Endodermal cell (in vitro differentiated cells): ENCODE results near the gene XRN1. TPM values are rescaled to one million over a fixed set of nuclear protein-coding genes. Genes with fewer than 3 reads are reported as not detected.

Experiments
- DNase-seq: peaks from one replicate; pipeline ENCODE4 v3.0.0-alpha.2; 2017
- H3K27ac ChIP-seq: 2 replicates; pipeline ENCODE4 v1.5.1; 2013; ENCODE audit warnings: mild to moderate bottlenecking, low read depth, low read length, moderate library complexity
- H3K27me3 ChIP-seq: 2 replicates; pipeline ENCODE4 v1.6.1; 2013; ENCODE audit warnings: mild to moderate bottlenecking, low read length, moderate library complexity; ENCODE audit not compliant: insufficient read depth, control insufficient read depth, poor library complexity, severe bottlenecking
- H3K36me3 ChIP-seq: 2 replicates; pipeline ENCODE4 v1.7.0; 2013; ENCODE audit warnings: mild to moderate bottlenecking, low read length, moderate library complexity; ENCODE audit not compliant: control insufficient read depth, insufficient read depth
- H3K4me1 ChIP-seq: one replicate; pipeline ENCODE4 v1.7.0; 2013; ENCODE audit warnings: low read length; ENCODE audit not compliant: control insufficient read depth, insufficient read depth
- H3K4me3 ChIP-seq: 2 replicates; pipeline ENCODE4 v1.5.1; 2013; ENCODE audit warnings: mild to moderate bottlenecking, low read length, moderate library complexity
- H3K9ac ChIP-seq: 2 replicates; pipeline ENCODE4 v1.6.1; 2013; ENCODE audit warnings: mild to moderate bottlenecking, low read length, moderate library complexity; ENCODE audit not compliant: poor library complexity, severe bottlenecking; ENCODE audit errors: extremely low read depth
- H3K9me3 ChIP-seq: 2 replicates; pipeline ENCODE4 v1.6.1; 2013; ENCODE audit warnings: mild to moderate bottlenecking, low read length, moderate library complexity; ENCODE audit not compliant: control insufficient read depth
- H3K27ac Mint-ChIP-seq: 2 replicates; pipeline ENCODE4 v1.8.0; 2020; ENCODE audit warnings: mixed read lengths
- H3K27me3 Mint-ChIP-seq: 2 replicates; pipeline ENCODE4 v1.8.0; 2021; ENCODE audit warnings: mild to moderate bottlenecking, mixed read lengths; ENCODE audit not compliant: insufficient read depth
- H3K36me3 Mint-ChIP-seq: 2 replicates; pipeline ENCODE4 v1.8.0; 2020; ENCODE audit warnings: low read depth, mixed read lengths
- H3K4me1 Mint-ChIP-seq: 2 replicates; pipeline ENCODE4 v1.8.0; 2020; ENCODE audit warnings: mixed read lengths
- H3K4me3 Mint-ChIP-seq: 2 replicates; pipeline ENCODE4 v1.8.0; 2020; ENCODE audit warnings: mild to moderate bottlenecking, moderate library complexity, mixed read lengths
- H3K9me3 Mint-ChIP-seq: 2 replicates; pipeline ENCODE4 v1.8.0; 2020; ENCODE audit warnings: mild to moderate bottlenecking, mixed read lengths
- WGBS, 2 experiments: methylation state at CpG; one replicate each; pipeline versions ENCODE4 v1.1.5 to v1.1.7; 2013; ENCODE audit warnings: missing lambda C conversion rate in 2 of 2, mixed read lengths in 1 of 2; ENCODE audit not compliant: insufficient coverage in 1 of 2, insufficient read length in 1 of 2; 5-methylcytosine and 5-hydroxymethylcytosine counted together
- total RNA-seq, 2 donors: library from RNA; stranded (reverse); fragmentation: NEBNext Ultra II Directional in 1 of 2; extraction: Animal tissue kit (Norgen Biotek cat#: 25700) in 1 of 2; gene quantifications; 2 replicates in 1 of 2; 3 replicates in 1 of 2; pipeline ENCODE4 v1.2.1, GENCODE V29; 2021
- TF ChIP-seq, protein P1 (sequence below): fragments of 200-600 bp; sonication (generic); conservative IDR thresholded peaks from 2 replicates; pipeline ENCODE4 v1.5.0; 2021; ENCODE audit warnings: antibody characterized with exemption, mild to moderate bottlenecking

The XRN1 gene
- total RNA-seq, 2 donors from 2014 or later = 27.6 to 29.3 TPM

DNA sequence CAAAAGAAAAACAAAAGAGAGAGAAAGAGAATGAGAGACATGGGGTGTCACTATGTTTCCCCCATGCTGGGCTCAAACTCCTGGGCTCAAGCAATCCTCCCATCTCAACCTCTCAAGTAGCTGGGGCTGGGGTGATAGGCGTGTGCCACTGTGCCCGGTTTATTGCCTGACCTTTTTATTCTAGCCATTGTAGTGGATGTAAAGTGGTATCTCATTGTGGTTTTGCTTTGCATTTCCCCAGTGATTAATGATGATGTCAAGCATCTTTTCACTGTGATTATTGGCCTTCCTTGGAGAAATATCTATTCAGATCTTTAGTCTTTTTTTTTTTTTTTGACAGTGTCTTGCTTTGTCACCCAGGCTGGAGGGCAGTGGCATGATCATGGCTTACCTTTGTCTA is 184.7 kb downstream of the XRN1 start:
- DNase-seq = no peak
- Histone ChIP-seq H3K9ac (no peak overlapping the region), H3K9me3 (no peaks in the 10 kb centered on the region), H3K36me3 (no peaks in the 10 kb centered on the region), H3K4me1 (no peaks in the 10 kb centered on the region), H3K4me3 (no peak overlapping the region), H3K27me3 (no peaks in the 10 kb centered on the region), H3K27ac (no peak overlapping the region)
- 91% methylated on average over 2 of the region's 2 CpGs; no CpG with 5 or more reads in 1 of the 2 experiments for WGBS, 2 experiments
- H3K4me3 Mint-ChIP-seq = no peak overlapping the region
- H3K9me3 Mint-ChIP-seq = peaks cover 4% of the 10 kb centered on the region
- TF ChIP-seq, protein P1, sequence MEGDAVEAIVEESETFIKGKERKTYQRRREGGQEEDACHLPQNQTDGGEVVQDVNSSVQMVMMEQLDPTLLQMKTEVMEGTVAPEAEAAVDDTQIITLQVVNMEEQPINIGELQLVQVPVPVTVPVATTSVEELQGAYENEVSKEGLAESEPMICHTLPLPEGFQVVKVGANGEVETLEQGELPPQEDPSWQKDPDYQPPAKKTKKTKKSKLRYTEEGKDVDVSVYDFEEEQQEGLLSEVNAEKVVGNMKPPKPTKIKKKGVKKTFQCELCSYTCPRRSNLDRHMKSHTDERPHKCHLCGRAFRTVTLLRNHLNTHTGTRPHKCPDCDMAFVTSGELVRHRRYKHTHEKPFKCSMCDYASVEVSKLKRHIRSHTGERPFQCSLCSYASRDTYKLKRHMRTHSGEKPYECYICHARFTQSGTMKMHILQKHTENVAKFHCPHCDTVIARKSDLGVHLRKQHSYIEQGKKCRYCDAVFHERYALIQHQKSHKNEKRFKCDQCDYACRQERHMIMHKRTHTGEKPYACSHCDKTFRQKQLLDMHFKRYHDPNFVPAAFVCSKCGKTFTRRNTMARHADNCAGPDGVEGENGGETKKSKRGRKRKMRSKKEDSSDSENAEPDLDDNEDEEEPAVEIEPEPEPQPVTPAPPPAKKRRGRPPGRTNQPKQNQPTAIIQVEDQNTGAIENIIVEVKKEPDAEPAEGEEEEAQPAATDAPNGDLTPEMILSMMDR = no peak
- H3K4me1 Mint-ChIP-seq = no peaks in the 10 kb centered on the region
- peaks cover 5% of the 10 kb centered on the region for H3K27me3 Mint-ChIP-seq
- no peaks in the 10 kb centered on the region for H3K36me3 Mint-ChIP-seq
- H3K27ac Mint-ChIP-seq = no peak overlapping the region

DNA sequence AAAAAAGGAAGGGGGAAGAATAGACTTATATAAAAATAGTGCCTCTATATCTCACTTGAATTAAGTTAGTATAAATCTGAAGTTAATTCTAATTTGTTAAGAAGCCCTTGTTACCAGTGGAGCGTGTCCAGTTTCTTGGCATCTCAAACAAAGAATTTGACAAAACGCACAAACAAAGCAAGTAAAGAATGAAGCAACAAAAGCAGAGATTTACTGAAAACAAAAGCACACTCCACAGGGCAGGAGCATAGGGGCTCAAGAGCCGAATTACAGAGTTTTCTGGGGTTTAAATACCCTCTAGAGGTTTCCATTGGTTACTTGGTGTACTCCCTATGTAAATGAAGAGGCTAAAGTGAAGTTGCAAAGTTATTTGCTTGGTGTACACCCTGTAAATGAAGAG is 188.5 kb downstream of the XRN1 start:
- no peak for DNase-seq
- 33 to 72% methylated on average over 1 to 3 of the region's 3 CpGs for WGBS, 2 experiments
- peaks cover 25% of the 10 kb centered on the region for H3K9me3 Mint-ChIP-seq
- H3K27ac Mint-ChIP-seq = no peak overlapping the region
- Histone ChIP-seq H3K4me3 (no peak overlapping the region), H3K4me1 (no peaks in the 10 kb centered on the region), H3K27ac (peak overlapping the region; percentile 66), H3K36me3 (no peaks in the 10 kb centered on the region), H3K9ac (no peak overlapping the region), H3K27me3 (no peaks in the 10 kb centered on the region), H3K9me3 (peaks cover 18% of the 10 kb centered on the region)
- no peak overlapping the region for H3K4me3 Mint-ChIP-seq
- H3K4me1 Mint-ChIP-seq = no peaks in the 10 kb centered on the region
- peaks cover 3% of the 10 kb centered on the region for H3K36me3 Mint-ChIP-seq
- peaks cover 7% of the 10 kb centered on the region for H3K27me3 Mint-ChIP-seq
- TF ChIP-seq, protein P1 = no peak

DNA sequence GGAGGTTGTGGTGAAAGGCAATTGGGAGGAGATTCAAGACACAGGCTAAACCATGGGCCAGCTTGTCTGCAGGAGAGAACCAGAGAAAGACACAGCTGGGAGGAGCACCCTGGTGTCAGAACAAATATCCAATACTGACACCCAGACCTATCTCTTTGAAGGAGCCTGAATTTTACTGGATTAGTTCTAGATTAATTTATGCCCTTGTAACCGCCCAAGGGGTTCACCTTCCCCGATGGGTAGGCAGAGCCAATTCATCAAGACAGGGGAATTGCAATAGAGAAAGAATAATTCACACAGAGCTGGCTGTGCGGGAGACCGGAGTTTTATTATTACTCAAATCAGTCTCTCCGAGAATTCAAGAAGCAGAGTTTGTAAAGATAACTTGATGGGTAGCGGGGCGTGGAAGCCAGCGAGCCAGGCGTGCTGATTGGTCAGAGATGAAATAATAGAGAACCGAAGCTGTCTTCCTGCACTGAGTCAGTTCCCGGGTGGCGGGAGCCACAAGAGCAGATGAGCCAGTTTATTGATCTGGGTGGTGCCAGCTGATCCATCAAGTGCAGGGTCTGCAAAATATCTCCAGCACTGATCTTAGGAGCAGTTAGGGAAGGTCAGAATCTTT is 191.0 kb downstream of the XRN1 start:
- peaks cover 12% of the 10 kb centered on the region for H3K4me1 Mint-ChIP-seq
- Histone ChIP-seq H3K27ac (no peak overlapping the region), H3K9ac (no peak overlapping the region), H3K36me3 (no peaks in the 10 kb centered on the region), H3K4me3 (no peak overlapping the region), H3K9me3 (peaks cover 38% of the 10 kb centered on the region), H3K4me1 (no peaks in the 10 kb centered on the region), H3K27me3 (no peaks in the 10 kb centered on the region)
- DNase-seq = no peak
- peaks cover 38% of the 10 kb centered on the region for H3K9me3 Mint-ChIP-seq
- 94 to 98% methylated on average over 12 of the region's 12 CpGs for WGBS, 2 experiments
- no peak overlapping the region for H3K4me3 Mint-ChIP-seq
- TF ChIP-seq, protein P1 = no peak
- H3K27ac Mint-ChIP-seq = no peak overlapping the region
- H3K36me3 Mint-ChIP-seq = peaks cover 3% of the 10 kb centered on the region
- H3K27me3 Mint-ChIP-seq = peaks cover 5% of the 10 kb centered on the region

Other genes starting within 250 kb of the XRN1 start
- 10 to 100 TPM; 17.9 to 31.8 TPM for gene GK5, start 222.5 kb downstream of the XRN1 start, total RNA-seq
- gene ATR, start 130.7 kb upstream of the XRN1 start, total RNA-seq = 10 to 100 TPM; 18.4 to 32.9 TPM
- 10 to 100 TPM; 11.3 to 26.4 TPM for gene PLS1, start 148.4 kb upstream of the XRN1 start, total RNA-seq